H9 (cell line): ENCODE data around the gene ANKRD13D. TPM values are rescaled to one million over a fixed set of nuclear protein-coding genes. Genes with fewer than 3 reads are reported as not detected.

ENCODE experiments used
- DNase-seq: peaks from one replicate; pipeline ENCODE4 v3.0.0-alpha.2; 2017
- H2AFZ ChIP-seq: one replicate; pipeline ENCODE4 v1.6.1; 2013; ENCODE audit warnings: mild to moderate bottlenecking, low read length, control low read depth, moderate library complexity
- H2AK5ac ChIP-seq: 2 replicates; pipeline ENCODE4 v1.6.1; 2013; ENCODE audit warnings: low read length, control low read depth, mixed read lengths; ENCODE audit not compliant: insufficient read length
- H2BK120ac ChIP-seq: one replicate; pipeline ENCODE4 v1.6.1; 2013; ENCODE audit warnings: low read depth, mild to moderate bottlenecking, low read length, control low read depth, inconsistent platforms; ENCODE audit not compliant: poor library complexity, severe bottlenecking
- H2BK12ac ChIP-seq: 2 replicates; pipeline ENCODE4 v1.6.1; 2013; ENCODE audit warnings: low read length, control low read depth, mixed read lengths, low read depth; ENCODE audit not compliant: insufficient read length
- H2BK15ac ChIP-seq: 2 replicates; pipeline ENCODE4 v1.6.1; 2013; ENCODE audit warnings: low read depth, low read length, control low read depth
- H2BK20ac ChIP-seq: one replicate; pipeline ENCODE4 v1.6.1; 2013; ENCODE audit warnings: low read depth, mild to moderate bottlenecking, low read length, control low read depth, inconsistent platforms; ENCODE audit not compliant: poor library complexity, severe bottlenecking
- H2BK5ac ChIP-seq: 2 replicates; pipeline ENCODE4 v1.6.1; 2013; ENCODE audit warnings: low read length, control low read depth, mixed read lengths; ENCODE audit not compliant: insufficient read length
- H3K14ac ChIP-seq: 2 replicates; pipeline ENCODE4 v1.6.1; 2013; ENCODE audit warnings: low read length, control low read depth; ENCODE audit not compliant: insufficient read depth
- H3K18ac ChIP-seq: 2 replicates; pipeline ENCODE4 v1.6.1; 2013; ENCODE audit warnings: low read depth, mild to moderate bottlenecking, mixed read lengths, low read length, control low read depth; ENCODE audit not compliant: insufficient read length
- H3K23ac ChIP-seq: 2 replicates; pipeline ENCODE4 v1.6.1; 2013; ENCODE audit warnings: low read length, control low read depth, mixed read lengths, low read depth; ENCODE audit not compliant: insufficient read length
- H3K23me2 ChIP-seq: 2 replicates; pipeline ENCODE4 v1.6.1; 2013; ENCODE audit warnings: low read depth, mild to moderate bottlenecking, mixed read lengths, low read length, control low read depth; ENCODE audit not compliant: insufficient read length, poor library complexity, severe bottlenecking
- H3K27ac ChIP-seq: 2 replicates; pipeline ENCODE4 v1.5.1; 2013; ENCODE audit warnings: low read length, control low read depth, mixed read lengths, low read depth; ENCODE audit not compliant: insufficient read length
- H3K27me3 ChIP-seq: 2 replicates; pipeline ENCODE4 v1.6.1; 2013; ENCODE audit warnings: low read length, control low read depth, inconsistent platforms; ENCODE audit not compliant: insufficient read depth
- H3K4ac ChIP-seq: 2 replicates; pipeline ENCODE4 v1.6.1; 2013; ENCODE audit warnings: low read depth, mild to moderate bottlenecking, control low read depth, inconsistent platforms, low read length, moderate library complexity
- H3K4me1 ChIP-seq: 2 replicates; pipeline ENCODE4 v1.6.1; 2013; ENCODE audit warnings: low read length, control low read depth, inconsistent platforms; ENCODE audit not compliant: insufficient read depth
- H3K4me2 ChIP-seq: 2 replicates; pipeline ENCODE4 v1.6.1; 2013; ENCODE audit warnings: low read length, control low read depth, mixed read lengths; ENCODE audit not compliant: insufficient read length, insufficient read depth
- H3K56ac ChIP-seq: 2 replicates; pipeline ENCODE4 v1.6.1; 2013; ENCODE audit warnings: low read depth, mild to moderate bottlenecking, mixed read lengths, low read length, control low read depth; ENCODE audit not compliant: insufficient read length
- H3K79me1 ChIP-seq: 2 replicates; pipeline ENCODE4 v1.6.1; 2013; ENCODE audit warnings: low read depth, mild to moderate bottlenecking, moderate library complexity, low read length, control low read depth, inconsistent platforms; ENCODE audit not compliant: insufficient read depth, poor library complexity, severe bottlenecking
- H3K79me2 ChIP-seq: 2 replicates; pipeline ENCODE4 v1.6.1; 2013; ENCODE audit warnings: low read length, control low read depth, inconsistent platforms; ENCODE audit not compliant: insufficient read depth
- H3K9ac ChIP-seq: 2 replicates; pipeline ENCODE4 v1.6.1; 2013; ENCODE audit warnings: low read length, control low read depth, mixed read lengths; ENCODE audit not compliant: insufficient read length; ENCODE audit errors: extremely low read depth
- H3K9me3 ChIP-seq: one replicate; pipeline ENCODE4 v1.6.1; 2013; ENCODE audit warnings: low read depth, low read length, inconsistent platforms; ENCODE audit not compliant: control insufficient read depth
- H3T11ph ChIP-seq: one replicate; pipeline ENCODE4 v1.6.1; 2013; ENCODE audit warnings: mild to moderate bottlenecking, low read length, control low read depth, inconsistent platforms
- H4K20me1 ChIP-seq: one replicate; pipeline ENCODE4 v1.6.1; 2013; ENCODE audit not compliant: control insufficient read depth, insufficient read length, insufficient read depth
- H4K5ac ChIP-seq: 2 replicates; pipeline ENCODE4 v1.6.1; 2013; ENCODE audit warnings: low read depth, mild to moderate bottlenecking, mixed read lengths, low read length, control low read depth; ENCODE audit not compliant: insufficient read length
- H4K8ac ChIP-seq: replicated peaks from 2 replicates; pipeline ENCODE4 v1.6.1; 2013; ENCODE audit warnings: low read length, control low read depth, mixed read lengths, low read depth; ENCODE audit not compliant: insufficient read length
- H4K91ac ChIP-seq: 2 replicates; pipeline ENCODE4 v1.6.1; 2013; ENCODE audit warnings: low read depth, mild to moderate bottlenecking, moderate library complexity, mixed read lengths, low read length, control low read depth; ENCODE audit not compliant: insufficient read length
- H3K27ac Mint-ChIP-seq, 3 experiments: 2 replicates in 2 of 3; 3 replicates in 1 of 3; pipeline ENCODE4 v1.8.0; 2020 to 2021; ENCODE audit warnings: mixed read lengths in 3 of 3, mild to moderate bottlenecking in 1 of 3, moderate library complexity in 1 of 3
- H3K27me3 Mint-ChIP-seq: 2 replicates; pipeline ENCODE4 v1.8.0; 2021; ENCODE audit warnings: low read depth, mild to moderate bottlenecking, moderate library complexity, mixed read lengths
- H3K36me3 Mint-ChIP-seq, 3 experiments: 2 replicates in 2 of 3; 3 replicates in 1 of 3; pipeline ENCODE4 v1.8.0; 2020 to 2021; ENCODE audit warnings: low read depth in 3 of 3, mixed read lengths in 3 of 3; ENCODE audit not compliant: insufficient read depth in 1 of 3
- H3K4me1 Mint-ChIP-seq, 2 experiments: 2 replicates each; pipeline ENCODE4 v1.8.0; 2020; ENCODE audit warnings: mixed read lengths in 2 of 2
- H3K4me3 Mint-ChIP-seq, 2 experiments: 2 replicates in 1 of 2; 3 replicates in 1 of 2; pipeline ENCODE4 v1.8.0; 2020 to 2021; ENCODE audit warnings: mild to moderate bottlenecking in 2 of 2, mixed read lengths in 2 of 2, moderate library complexity in 1 of 2
- H3K9me3 Mint-ChIP-seq, 2 experiments: 2 replicates in 1 of 2; 3 replicates in 1 of 2; pipeline ENCODE4 v1.8.0; 2020; ENCODE audit warnings: mild to moderate bottlenecking in 2 of 2, mixed read lengths in 2 of 2, moderate library complexity in 1 of 2
- CTCF ChIP-seq: fragments of 200-600 bp; sonication (generic); conservative IDR thresholded peaks from 3 replicates; pipeline ENCODE4 v1.8.0; 2021; ENCODE audit warnings: antibody characterized with exemption, mild to moderate bottlenecking
- WGBS: extraction: QIAGEN DNeasy Blood & Tissue Kit; methylation state at CpG from one replicate; pipeline ENCODE4 v1.1.7; 2013; ENCODE audit warnings: missing lambda C conversion rate, low lambda C conversion rate, mixed read lengths; ENCODE audit not compliant: insufficient read length; ENCODE audit errors: extremely low coverage; 5-methylcytosine and 5-hydroxymethylcytosine counted together
- total RNA-seq: library from RNA; stranded (reverse); gene quantifications from 2 replicates; pipeline ENCODE4 v1.2.1, GENCODE V29; 2021

Gene ANKRD13D
- total RNA-seq, 1 experiment from 2014 or later, result 42.1 TPM

GRCh38 chr11:67262731-67263675 lies 26.1 kb upstream of the ANKRD13D start:
- H3K9ac ChIP-seq, result no peak overlapping the region
- no peaks in the 10 kb centered on the region for H3K9me3 ChIP-seq
- no peak overlapping the region for H2AFZ ChIP-seq
- no peak overlapping the region for H3K18ac ChIP-seq
- Mint-ChIP-seq H3K36me3 (peaks cover 0 to 6% (median 3%) of the 10 kb centered on the region in 3 experiments; a peak in 4 of 7 replicates), H3K4me3 (peak overlapping the region; percentile 38 to 65), H3K27me3 (peaks cover 44% of the 10 kb centered on the region), H3K27ac (peak overlapping the region in 1 of 3 experiments; percentile 46; a peak in 2 of 7 replicates), H3K4me1 (peaks cover 23 to 29% of the 10 kb centered on the region in 2 experiments), H3K9me3 (no peaks in the 10 kb centered on the region)
- no peaks in the 10 kb centered on the region for H3K79me1 ChIP-seq
- H3K4ac ChIP-seq, result no peak overlapping the region
- H3K27ac ChIP-seq, result no peak overlapping the region
- H3K23ac ChIP-seq, result no peak overlapping the region
- DNase-seq, result peak; percentile 87
- H2BK15ac ChIP-seq, result no peak overlapping the region
- H4K5ac ChIP-seq, result no peak overlapping the region
- peak; percentile 88 for TF ChIP-seq CTCF
- peaks cover 11% of the 10 kb centered on the region for H3K23me2 ChIP-seq
- no CpG with 5 or more reads among the region's 22 CpGs for WGBS
- no peaks in the 10 kb centered on the region; the same call in 1 of the 2 replicates for H3K4me1 ChIP-seq
- H2BK5ac ChIP-seq, result no peak overlapping the region
- H2BK120ac ChIP-seq, result no peak overlapping the region
- H2AK5ac ChIP-seq, result no peak overlapping the region
- no peak overlapping the region for H4K91ac ChIP-seq
- H3K4me2 ChIP-seq, result no peak overlapping the region
- H4K20me1 ChIP-seq, result peaks cover 3% of the 10 kb centered on the region
- no peak overlapping the region for H2BK12ac ChIP-seq
- H3K56ac ChIP-seq, result no peak overlapping the region
- no peak overlapping the region for H3T11ph ChIP-seq
- H3K79me2 ChIP-seq, result peaks cover 2% of the 10 kb centered on the region; the same call in 1 of the 2 replicates
- H3K27me3 ChIP-seq, result no peaks in the 10 kb centered on the region; the same call in 1 of the 2 replicates
- H2BK20ac ChIP-seq, result no peak overlapping the region
- no peak overlapping the region for H4K8ac ChIP-seq
- H3K14ac ChIP-seq, result no peak overlapping the region
